ENCODE measurements around the gene ZNF366. TPM values are rescaled to one million over a fixed set of nuclear protein-coding genes. Genes with fewer than 3 reads are reported as not detected.

ZNF366 gene
- total and polyA plus RNA-seq, 2 donors from 2014 or later: 0.22 to 8.1 TPM

- Histone ChIP-seq H3K36me3 (ENCODE audit: control insufficient read depth in 2 of 3, insufficient read depth in 3 of 3, low read length in 3 of 3) (no peaks in the 10 kb centered on the region), H3K4me3 (ENCODE audit: low read length in 3 of 3) (peak overlapping the region in 1 of 3 donors; percentile 4), H3K27ac (ENCODE audit: low read depth in 2 of 2, low read length in 2 of 2) (peak overlapping the region; percentile 64 to 71), H3K27me3 (ENCODE audit: control insufficient read depth, insufficient read depth, low read length) (no peaks in the 10 kb centered on the region), H3K9ac (ENCODE audit: low read length in 3 of 3) (no peak overlapping the region), H3K4me1 (ENCODE audit: control insufficient read depth in 2 of 3, insufficient read depth in 2 of 3, low read depth in 1 of 3, low read length in 3 of 3) (peaks cover 0 to 30% (median 9%) of the 10 kb centered on the region in 3 donors), H3K9me3 (ENCODE audit: control insufficient read depth in 2 of 3, insufficient read depth in 1 of 3, low read length in 3 of 3) (no peaks in the 10 kb centered on the region)
- TF ChIP-seq, protein P1, sequence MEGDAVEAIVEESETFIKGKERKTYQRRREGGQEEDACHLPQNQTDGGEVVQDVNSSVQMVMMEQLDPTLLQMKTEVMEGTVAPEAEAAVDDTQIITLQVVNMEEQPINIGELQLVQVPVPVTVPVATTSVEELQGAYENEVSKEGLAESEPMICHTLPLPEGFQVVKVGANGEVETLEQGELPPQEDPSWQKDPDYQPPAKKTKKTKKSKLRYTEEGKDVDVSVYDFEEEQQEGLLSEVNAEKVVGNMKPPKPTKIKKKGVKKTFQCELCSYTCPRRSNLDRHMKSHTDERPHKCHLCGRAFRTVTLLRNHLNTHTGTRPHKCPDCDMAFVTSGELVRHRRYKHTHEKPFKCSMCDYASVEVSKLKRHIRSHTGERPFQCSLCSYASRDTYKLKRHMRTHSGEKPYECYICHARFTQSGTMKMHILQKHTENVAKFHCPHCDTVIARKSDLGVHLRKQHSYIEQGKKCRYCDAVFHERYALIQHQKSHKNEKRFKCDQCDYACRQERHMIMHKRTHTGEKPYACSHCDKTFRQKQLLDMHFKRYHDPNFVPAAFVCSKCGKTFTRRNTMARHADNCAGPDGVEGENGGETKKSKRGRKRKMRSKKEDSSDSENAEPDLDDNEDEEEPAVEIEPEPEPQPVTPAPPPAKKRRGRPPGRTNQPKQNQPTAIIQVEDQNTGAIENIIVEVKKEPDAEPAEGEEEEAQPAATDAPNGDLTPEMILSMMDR (IDR thresholded peaks at IDR 0.05; ENCODE audit: borderline replicate concordance, extremely low read depth, insufficient read depth): no peak
- DNase-seq (no peak), FAIRE-seq (peak; percentile 6)
- intact Hi-C loops (cut with DNase I): no loop called here
Observed at GRCh38 chr5:72434781-72435437, 72.3 kb downstream of the ZNF366 start.

DNA sequence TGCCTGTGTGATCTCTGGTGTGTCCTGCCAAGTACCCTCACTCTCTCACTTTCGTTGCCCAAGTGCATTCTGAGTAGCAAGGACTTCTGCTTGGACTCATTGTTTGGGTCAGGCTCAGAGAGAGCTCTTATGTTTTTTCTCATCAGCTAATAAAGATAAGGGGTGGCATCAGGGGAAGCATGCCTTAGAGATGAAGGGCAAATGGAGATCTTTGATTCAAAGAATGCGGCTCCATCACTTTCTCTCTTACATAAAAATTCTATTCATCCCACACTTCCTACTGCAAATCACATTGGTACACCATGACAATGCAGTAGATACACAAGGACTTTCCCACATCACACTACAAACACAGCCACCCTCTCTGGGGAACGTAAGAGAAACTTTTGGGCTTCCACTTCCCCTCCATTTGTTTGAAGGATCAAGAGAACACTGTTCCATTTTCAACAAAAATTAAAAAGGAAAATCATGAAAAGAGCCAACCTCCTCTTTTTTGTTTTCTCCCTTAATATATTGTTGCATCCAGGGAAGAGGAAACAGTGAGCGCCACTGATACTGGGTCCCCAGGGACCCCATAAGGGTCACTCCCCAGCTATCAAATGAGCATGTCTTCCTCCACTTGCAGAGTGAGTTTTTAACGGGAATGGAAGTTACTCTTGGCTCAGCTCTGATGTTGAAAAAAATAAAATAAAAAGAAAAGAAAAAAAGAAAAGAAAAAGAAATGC, 73.0 kb downstream of the ZNF366 start:
- H3K36me3 ChIP-seq (ENCODE audit: control insufficient read depth in 2 of 3, insufficient read depth in 3 of 3, low read length in 3 of 3): no peaks in the 10 kb centered on the region
- TF ChIP-seq, protein P1 (IDR thresholded peaks at IDR 0.05; ENCODE audit: borderline replicate concordance, extremely low read depth, insufficient read depth): no peak
- H3K9me3 ChIP-seq (ENCODE audit: control insufficient read depth in 2 of 3, insufficient read depth in 1 of 3, low read length in 3 of 3): no peaks in the 10 kb centered on the region
- no peaks in the 10 kb centered on the region for H3K27me3 ChIP-seq (ENCODE audit: control insufficient read depth, insufficient read depth, low read length)
- no peak overlapping the region for H3K9ac ChIP-seq (ENCODE audit: low read length in 3 of 3)
- peak overlapping the region in 1 of 2 donors; percentile 29 for H3K27ac ChIP-seq (ENCODE audit: low read depth in 2 of 2, low read length in 2 of 2)
- no peak overlapping the region for H3K4me3 ChIP-seq (ENCODE audit: low read length in 3 of 3)
- FAIRE-seq (no peak), DNase-seq (no peak)
- intact Hi-C loops (cut with DNase I): no loop called here
- H3K4me1 ChIP-seq (ENCODE audit: control insufficient read depth in 2 of 3, insufficient read depth in 2 of 3, low read depth in 1 of 3, low read length in 3 of 3): peaks cover 0 to 23% (median 9%) of the 10 kb centered on the region in 3 donors

DNA sequence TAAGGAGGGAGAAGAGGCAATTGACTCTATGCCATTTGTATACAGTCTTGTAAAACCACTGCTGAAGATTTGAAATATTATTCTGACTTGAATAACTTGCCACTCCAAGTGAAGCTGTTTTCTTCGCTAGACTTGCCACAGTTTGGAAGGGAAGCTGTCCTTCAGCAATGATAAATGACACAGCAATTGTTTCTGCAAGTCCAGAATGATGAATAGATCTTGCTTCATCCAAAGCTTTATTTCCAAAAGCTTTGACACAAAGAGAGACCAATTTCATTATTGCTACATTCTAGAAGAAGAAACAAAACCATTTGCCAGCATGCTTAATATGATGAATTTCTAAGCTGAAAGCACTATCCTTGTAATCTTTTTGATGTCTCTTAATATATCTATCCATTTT, 73.7 kb downstream of the ZNF366 start:
- intact Hi-C loops (cut with DNase I): no loop called here
- Histone ChIP-seq H3K27ac (ENCODE audit: low read depth in 2 of 2, low read length in 2 of 2) (no peak overlapping the region), H3K36me3 (ENCODE audit: control insufficient read depth in 2 of 3, insufficient read depth in 3 of 3, low read length in 3 of 3) (no peaks in the 10 kb centered on the region), H3K9me3 (ENCODE audit: control insufficient read depth in 2 of 3, insufficient read depth in 1 of 3, low read length in 3 of 3) (no peaks in the 10 kb centered on the region), H3K9ac (ENCODE audit: low read length in 3 of 3) (no peak overlapping the region), H3K27me3 (ENCODE audit: control insufficient read depth, insufficient read depth, low read length) (no peaks in the 10 kb centered on the region), H3K4me3 (ENCODE audit: low read length in 3 of 3) (no peak overlapping the region), H3K4me1 (ENCODE audit: control insufficient read depth in 2 of 3, insufficient read depth in 2 of 3, low read depth in 1 of 3, low read length in 3 of 3) (peaks cover 0 to 21% (median 10%) of the 10 kb centered on the region in 3 donors)
- TF ChIP-seq, protein P1 (IDR thresholded peaks at IDR 0.05; ENCODE audit: borderline replicate concordance, extremely low read depth, insufficient read depth): no peak
- no peak for DNase-seq
- no peak for FAIRE-seq

Measured in kidney (tissue), 14 donors.